ENCODE data around the gene RBM42.
A peak's percentile ranks its signal among the peaks of the same experiment; 100 is the strongest.

RBM42 gene

GRCh38 chr19:35621708-35622107 lies 7.1 kb upstream of the RBM42 start:
- Histone ChIP-seq H3K4me3 (no peak overlapping the region), H3K36me3 (peaks cover 60% of the 10 kb centered on the region), H3K4me2 (no peak overlapping the region), H3K9ac (no peak overlapping the region), H3K4me1 (no peaks in the 10 kb centered on the region), H3K27ac (no peak overlapping the region), H3K27me3 (no peaks in the 10 kb centered on the region), H3K9me3 (no peaks in the 10 kb centered on the region), H4K20me1 (no peaks in the 10 kb centered on the region)
- TF ChIP-seq Cebpa-rat (IDR thresholded peaks at IDR 0.05) = no peak

GRCh38 chr19:35622750-35623149 lies 6.1 kb upstream of the RBM42 start:
- Histone ChIP-seq H3K4me2 (no peak overlapping the region), H3K27ac (no peak overlapping the region), H3K27me3 (no peaks in the 10 kb centered on the region), H3K9me3 (no peaks in the 10 kb centered on the region), H4K20me1 (no peaks in the 10 kb centered on the region), H3K4me3 (no peak overlapping the region), H3K4me1 (peaks cover 2% of the 10 kb centered on the region), H3K36me3 (peaks cover 49% of the 10 kb centered on the region), H3K9ac (no peak overlapping the region)
- no peak for TF ChIP-seq Cebpa-rat (IDR thresholded peaks at IDR 0.05)

- no peak overlapping the region for H3K9ac ChIP-seq
- peaks cover 42% of the 10 kb centered on the region for H3K36me3 ChIP-seq
- TF ChIP-seq Cebpa-rat (IDR thresholded peaks at IDR 0.05) = no peak
- H3K4me2 ChIP-seq = no peak overlapping the region
- H3K4me1 ChIP-seq = peaks cover 9% of the 10 kb centered on the region
- no peaks in the 10 kb centered on the region for H3K9me3 ChIP-seq
- H3K27ac ChIP-seq = no peak overlapping the region
- no peak overlapping the region for H3K4me3 ChIP-seq
- no peaks in the 10 kb centered on the region for H3K27me3 ChIP-seq
- H4K20me1 ChIP-seq = no peaks in the 10 kb centered on the region
These were observed 5.4 kb upstream of the RBM42 start for GRCh38 chr19:35623327-35624010.

- Histone ChIP-seq H3K4me3 (peak overlapping the region; percentile 97), H3K27ac (peak overlapping the region; percentile 80)
These were observed 622 bp upstream of the RBM42 start for GRCh38 chr19:35628264-35628564.

GRCh38 chr19:35629332-35629633 lies 447 bp downstream of the RBM42 start:
- no peaks in the 10 kb centered on the region; the same call in 1 of the 2 replicates for H4K20me1 ChIP-seq
- H3K36me3 ChIP-seq = peaks cover 44% of the 10 kb centered on the region
- peak overlapping the region; percentile 97 for H3K4me3 ChIP-seq
- peak overlapping the region; percentile 91 for H3K9ac ChIP-seq
- no peak for TF ChIP-seq Cebpa-rat (IDR thresholded peaks at IDR 0.05)
- H3K27ac ChIP-seq = peak overlapping the region; percentile 84
- H3K27me3 ChIP-seq = no peaks in the 10 kb centered on the region
- H3K9me3 ChIP-seq = no peaks in the 10 kb centered on the region
- peak overlapping the region; percentile 99 for H3K4me2 ChIP-seq
- H3K4me1 ChIP-seq = peaks cover 22% of the 10 kb centered on the region

More at GRCh38 chr19:35628264-35628564, 622 bp upstream of the RBM42 start:
- Histone ChIP-seq H3K9me3 (no peaks in the 10 kb centered on the region), H4K20me1 (no peaks in the 10 kb centered on the region; the same call in 1 of the 2 replicates), H3K9ac (peak overlapping the region; percentile 91), H3K4me1 (peaks cover 22% of the 10 kb centered on the region), H3K4me2 (peak overlapping the region; percentile 99), H3K36me3 (peaks cover 33% of the 10 kb centered on the region), H3K27me3 (no peaks in the 10 kb centered on the region)
- TF ChIP-seq Cebpa-rat (IDR thresholded peaks at IDR 0.05) = no peak

- H3K27me3 ChIP-seq = no peaks in the 10 kb centered on the region
- no peak overlapping the region for H3K9ac ChIP-seq
- peaks cover 13% of the 10 kb centered on the region for H3K4me1 ChIP-seq
- no peak overlapping the region for H3K4me2 ChIP-seq
- H3K36me3 ChIP-seq = peaks cover 87% of the 10 kb centered on the region
- no peaks in the 10 kb centered on the region; the same call in 1 of the 2 replicates for H4K20me1 ChIP-seq
- H3K27ac ChIP-seq = no peak overlapping the region
- H3K9me3 ChIP-seq = no peaks in the 10 kb centered on the region
- TF ChIP-seq Cebpa-rat (IDR thresholded peaks at IDR 0.05) = no peak
- H3K4me3 ChIP-seq = no peak overlapping the region
These were observed 5.0 kb downstream of the RBM42 start for GRCh38 chr19:35633727-35634440.

- Histone ChIP-seq H3K4me2 (no peak overlapping the region), H3K9me3 (no peaks in the 10 kb centered on the region), H3K9ac (no peak overlapping the region), H3K4me3 (no peak overlapping the region), H3K36me3 (peaks cover 70% of the 10 kb centered on the region), H3K4me1 (peaks cover 9% of the 10 kb centered on the region), H3K27ac (no peak overlapping the region), H4K20me1 (no peaks in the 10 kb centered on the region; the same call in 1 of the 2 replicates), H3K27me3 (no peaks in the 10 kb centered on the region)
- no peak for TF ChIP-seq Cebpa-rat (IDR thresholded peaks at IDR 0.05)
These were observed 7.8 kb downstream of the RBM42 start for GRCh38 chr19:35636651-35637050.

- no peak for TF ChIP-seq Cebpa-rat (IDR thresholded peaks at IDR 0.05)
These were observed 8.3 kb downstream of the RBM42 start for GRCh38 chr19:35637165-35637564.

GRCh38 chr19:35639321-35639639 lies 10.4 kb downstream of the RBM42 start:
- no peak for TF ChIP-seq Cebpa-rat (IDR thresholded peaks at IDR 0.05)
- H4K20me1 ChIP-seq = no peaks in the 10 kb centered on the region; the same call in 1 of the 2 replicates
- no peaks in the 10 kb centered on the region for H3K27me3 ChIP-seq
- no peak overlapping the region for H3K4me3 ChIP-seq
- peaks cover 43% of the 10 kb centered on the region for H3K36me3 ChIP-seq
- H3K27ac ChIP-seq = no peak overlapping the region
- no peaks in the 10 kb centered on the region for H3K9me3 ChIP-seq
- no peak overlapping the region for H3K9ac ChIP-seq
- H3K4me1 ChIP-seq = peaks cover 25% of the 10 kb centered on the region
- H3K4me2 ChIP-seq = no peak overlapping the region

More at GRCh38 chr19:35637165-35637564, 8.3 kb downstream of the RBM42 start:
- H3K4me1 ChIP-seq = peaks cover 14% of the 10 kb centered on the region
- no peaks in the 10 kb centered on the region for H3K27me3 ChIP-seq
- H3K27ac ChIP-seq = no peak overlapping the region
- no peaks in the 10 kb centered on the region; the same call in 1 of the 2 replicates for H4K20me1 ChIP-seq
- H3K4me2 ChIP-seq = no peak overlapping the region
- H3K9ac ChIP-seq = no peak overlapping the region
- no peaks in the 10 kb centered on the region for H3K9me3 ChIP-seq
- peaks cover 65% of the 10 kb centered on the region for H3K36me3 ChIP-seq
- no peak overlapping the region for H3K4me3 ChIP-seq

GRCh38 chr19:35639863-35640262 lies 11.0 kb downstream of the RBM42 start:
- Histone ChIP-seq H3K27ac (no peak overlapping the region), H3K9ac (no peak overlapping the region), H3K9me3 (no peaks in the 10 kb centered on the region), H3K36me3 (peaks cover 38% of the 10 kb centered on the region), H3K27me3 (no peaks in the 10 kb centered on the region), H3K4me3 (no peak overlapping the region), H3K4me1 (peaks cover 30% of the 10 kb centered on the region), H3K4me2 (no peak overlapping the region), H4K20me1 (no peaks in the 10 kb centered on the region; the same call in 1 of the 2 replicates)
- no peak for TF ChIP-seq Cebpa-rat (IDR thresholded peaks at IDR 0.05)
